Measurements from ENCODE around the gene LZTS3.
A peak's percentile ranks its signal among the peaks of the same experiment; 100 is the strongest.

DNA sequence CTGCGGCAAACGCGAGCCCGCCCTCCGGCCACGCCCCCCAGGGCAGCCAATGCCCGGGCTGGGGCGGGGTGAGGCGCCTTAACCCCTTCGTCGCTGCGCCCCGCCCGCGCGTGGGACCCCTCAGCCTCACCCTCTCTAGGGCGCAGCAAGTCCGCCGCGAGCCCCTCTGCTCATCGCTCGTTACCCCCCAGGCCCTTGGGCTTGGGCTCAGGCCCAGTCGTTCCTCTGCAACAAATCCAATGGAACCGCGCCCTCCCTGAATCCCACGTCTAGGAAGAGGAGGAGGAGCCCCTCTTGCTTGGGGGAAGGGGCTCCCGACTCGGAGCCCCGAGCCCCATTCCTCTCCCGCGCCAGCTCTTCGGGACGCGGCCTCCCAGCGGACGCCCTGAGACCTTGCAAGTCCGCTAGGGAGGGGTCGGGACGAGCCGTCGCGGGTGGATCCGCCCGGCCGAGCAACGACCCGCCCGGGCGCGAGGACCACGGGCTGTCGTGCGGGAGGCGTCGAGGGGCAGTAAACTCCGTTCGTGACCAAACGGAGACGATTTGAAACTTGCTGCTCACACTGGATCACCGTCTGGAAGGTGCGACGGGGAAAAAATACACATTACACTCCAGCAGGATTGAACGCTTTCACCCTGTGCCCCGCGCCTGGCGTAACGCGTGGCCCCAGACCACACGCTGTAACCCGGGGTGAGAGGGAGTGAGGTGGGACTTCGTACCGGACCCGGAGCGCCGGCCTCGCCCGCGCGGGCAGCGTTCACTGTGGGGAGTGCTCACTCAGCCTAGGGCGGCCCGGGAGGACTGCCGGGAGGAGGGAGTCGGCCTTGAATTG lies 477 bp upstream of the LZTS3 start:
- TF ChIP-seq, protein P1, sequence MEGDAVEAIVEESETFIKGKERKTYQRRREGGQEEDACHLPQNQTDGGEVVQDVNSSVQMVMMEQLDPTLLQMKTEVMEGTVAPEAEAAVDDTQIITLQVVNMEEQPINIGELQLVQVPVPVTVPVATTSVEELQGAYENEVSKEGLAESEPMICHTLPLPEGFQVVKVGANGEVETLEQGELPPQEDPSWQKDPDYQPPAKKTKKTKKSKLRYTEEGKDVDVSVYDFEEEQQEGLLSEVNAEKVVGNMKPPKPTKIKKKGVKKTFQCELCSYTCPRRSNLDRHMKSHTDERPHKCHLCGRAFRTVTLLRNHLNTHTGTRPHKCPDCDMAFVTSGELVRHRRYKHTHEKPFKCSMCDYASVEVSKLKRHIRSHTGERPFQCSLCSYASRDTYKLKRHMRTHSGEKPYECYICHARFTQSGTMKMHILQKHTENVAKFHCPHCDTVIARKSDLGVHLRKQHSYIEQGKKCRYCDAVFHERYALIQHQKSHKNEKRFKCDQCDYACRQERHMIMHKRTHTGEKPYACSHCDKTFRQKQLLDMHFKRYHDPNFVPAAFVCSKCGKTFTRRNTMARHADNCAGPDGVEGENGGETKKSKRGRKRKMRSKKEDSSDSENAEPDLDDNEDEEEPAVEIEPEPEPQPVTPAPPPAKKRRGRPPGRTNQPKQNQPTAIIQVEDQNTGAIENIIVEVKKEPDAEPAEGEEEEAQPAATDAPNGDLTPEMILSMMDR (IDR thresholded peaks at IDR 0.05): peak in 1 of 3 experiments; percentile 35
- TF ChIP-seq POLR2A (IDR thresholded peaks at IDR 0.05; ENCODE audit: low read depth) (no peak), EP300 (IDR thresholded peaks at IDR 0.05) (no peak), POLR2AphosphoS5 (IDR thresholded peaks at IDR 0.05) (peak; percentile 52 to 65)
